ENCODE measurements around the gene RIPK3.
A peak's percentile ranks its signal among the peaks of the same experiment; 100 is the strongest.

Gene RIPK3

GRCh38 chr14:24307575-24308341 is 32.0 kb downstream of the RIPK3 start, which contains the start of gene CIDEB:
TSS of gene CIDEB (minus strand) at chr14:24307977. CDS start at chr14:24307858, 119 bp downstream.
- H3K4me3 Mint-ChIP-seq: no peak within 1 kb of the TSS
- no peak within 1 kb of the TSS for H3K27ac Mint-ChIP-seq
- peaks cover 49% of the 10 kb centered on the region for H3K4me1 Mint-ChIP-seq
- CTCF ChIA-PET: interaction anchor here (0.6 to 13.0 kb wide), 44 partner anchors 9 to 249 kb away, joined by 3 to 129 read pairs (median 5); partner anchors contain the start of genes ADCY4, DHRS1, KHNYN and MDP1
- H3K9me3 Mint-ChIP-seq: no peaks in the 10 kb centered on the region
- H3K36me3 Mint-ChIP-seq: peaks cover 60% of the 10 kb centered on the region
- H3K27me3 Mint-ChIP-seq: no peaks in the 10 kb centered on the region
- peak; percentile 75 for DNase-seq

DNA sequence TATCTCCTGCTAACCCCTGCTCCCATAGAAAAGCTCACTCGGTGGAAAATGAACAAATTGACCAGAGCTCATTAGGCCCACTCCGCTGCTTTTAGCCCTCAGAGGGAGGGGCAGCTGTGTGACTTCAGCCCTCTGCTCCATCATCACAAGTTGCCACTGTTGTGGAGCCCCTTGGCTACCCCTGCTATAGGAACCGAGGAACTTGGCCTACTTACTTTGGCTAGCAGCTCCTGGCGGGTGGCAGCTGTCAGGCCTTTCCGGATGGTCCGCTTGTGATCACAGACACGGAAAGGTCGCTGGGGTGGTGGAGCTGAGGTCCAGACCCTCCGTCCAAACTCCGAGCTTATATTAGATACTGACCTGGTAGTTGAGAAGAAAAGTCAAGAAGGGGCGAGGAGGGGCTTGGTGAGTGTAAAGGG is 32.6 kb downstream of the RIPK3 start:
- Mint-ChIP-seq H3K36me3 (peaks cover 59% of the 10 kb centered on the region), H3K27me3 (no peaks in the 10 kb centered on the region), H3K27ac (no peak overlapping the region), H3K4me1 (peaks cover 44% of the 10 kb centered on the region), H3K4me3 (no peak overlapping the region), H3K9me3 (no peaks in the 10 kb centered on the region)
- no peak for DNase-seq
- CTCF ChIA-PET: interaction anchor here (0.6 to 13.0 kb wide), 19 partner anchors 8 to 249 kb away, joined by 3 to 129 read pairs (median 6); partner anchors contain the start of genes ADCY4, CHMP4A, DHRS1 and KHNYN

GRCh38 chr14:24304019-24304387 is 35.8 kb downstream of the RIPK3 start:
- H3K9me3 Mint-ChIP-seq: no peaks in the 10 kb centered on the region
- H3K4me3 Mint-ChIP-seq: no peak overlapping the region
- no peak overlapping the region for H3K27ac Mint-ChIP-seq
- CTCF ChIA-PET: interaction anchor here (1.3 kb wide), 1 partner anchor 128 kb away, joined by 3 read pairs; no protein-coding TSS in a partner anchor
- peaks cover 49% of the 10 kb centered on the region for H3K4me1 Mint-ChIP-seq
- H3K27me3 Mint-ChIP-seq: peaks cover 5% of the 10 kb centered on the region
- DNase-seq: no peak
- peaks cover 57% of the 10 kb centered on the region for H3K36me3 Mint-ChIP-seq

- H3K27ac Mint-ChIP-seq: peak overlapping the region; percentile 93
- no peak for DNase-seq
- H3K9me3 Mint-ChIP-seq: no peaks in the 10 kb centered on the region
- peak overlapping the region; percentile 93 for H3K4me3 Mint-ChIP-seq
- peaks cover 5% of the 10 kb centered on the region for H3K27me3 Mint-ChIP-seq
- CTCF ChIA-PET: interaction anchor here (1.3 to 8.3 kb wide), 6 partner anchors 9 to 131 kb away, joined by 5 to 223 read pairs (median 58); partner anchors contain the start of genes CIDEB, LTB4R, LTB4R2 and MDP1
- H3K4me1 Mint-ChIP-seq: peaks cover 61% of the 10 kb centered on the region
- peaks cover 47% of the 10 kb centered on the region for H3K36me3 Mint-ChIP-seq
Observed at GRCh38 chr14:24300326-24300980, 39.3 kb downstream of the RIPK3 start.

DNA sequence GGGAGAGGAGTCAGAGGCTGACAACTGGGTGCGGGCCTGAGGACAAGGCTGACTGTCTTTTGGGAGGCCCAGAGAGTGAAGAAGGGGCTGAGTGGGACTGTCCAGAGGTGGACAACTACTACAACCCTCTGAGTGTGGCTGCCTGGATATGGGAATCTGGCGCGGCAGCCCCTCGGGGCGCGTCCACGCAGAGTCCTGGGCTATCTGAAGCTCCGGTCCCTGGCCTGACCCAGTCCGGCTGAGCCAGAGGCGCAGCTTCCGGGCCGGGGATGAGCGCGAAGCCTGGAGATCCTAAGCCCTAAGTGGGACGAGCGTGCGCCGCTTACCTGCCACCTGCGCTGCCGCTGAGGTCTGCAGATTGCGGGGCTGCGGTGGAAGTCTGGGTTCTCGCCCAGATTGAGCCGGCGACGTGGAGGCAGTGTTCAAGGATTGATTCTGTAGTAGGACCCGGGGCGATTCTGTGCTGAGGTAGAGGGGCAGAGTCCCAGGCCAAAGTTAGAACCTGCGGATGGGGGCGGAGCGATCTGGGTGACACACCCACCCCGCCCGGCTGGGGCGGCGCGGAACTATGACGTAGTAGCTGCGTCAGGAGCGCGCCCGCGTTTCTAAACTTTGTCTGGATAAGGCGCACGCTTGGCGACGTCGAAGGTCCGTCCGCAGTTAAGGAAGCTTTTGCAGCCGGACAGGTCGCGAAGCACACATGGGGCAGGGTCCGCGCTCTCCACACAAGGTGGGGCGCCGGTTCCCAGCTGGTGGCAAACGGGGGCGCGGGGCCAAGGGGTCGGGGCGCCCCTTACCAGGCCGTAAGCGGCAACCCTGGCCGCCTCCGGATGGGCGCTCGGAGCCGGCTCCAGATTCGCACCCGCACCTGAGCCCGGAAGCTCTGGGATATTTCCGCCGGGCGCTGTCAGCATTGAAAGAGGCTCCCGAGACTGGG is 40.3 kb downstream of the RIPK3 start, which contains the start of the genes DHRS1 and NOP9:
DHRS1 (minus strand) TSS at position 526 of the 937 bp plus-strand sequence. CDS start 674 bp downstream, outside the sequence.
NOP9 (plus strand) TSS at position 596 of the 937 bp plus-strand sequence; CDS start at position 701, 105 bp downstream.
- Mint-ChIP-seq H3K36me3 (peaks cover 37% of the 10 kb centered on the region), H3K4me1 (peaks cover 58% of the 10 kb centered on the region), H3K27me3 (peaks cover 5% of the 10 kb centered on the region), H3K27ac (peak within 1 kb of the TSS; percentile 93), H3K9me3 (no peaks in the 10 kb centered on the region), H3K4me3 (peak within 1 kb of the TSS; percentile 93)
- DNase-seq: peak; percentile 94
- CTCF ChIA-PET: interaction anchor here (1.3 to 8.3 kb wide), 8 partner anchors 10 to 132 kb away, joined by 4 to 223 read pairs (median 11); partner anchors contain the start of genes CIDEB, LTB4R, LTB4R2 and MDP1

GRCh38 chr14:24298892-24299254 is 40.9 kb downstream of the RIPK3 start:
- CTCF ChIA-PET: interaction anchor here (1.7 to 8.3 kb wide), 7 partner anchors 11 to 132 kb away, joined by 4 to 223 read pairs (median 19); partner anchors contain the start of genes CIDEB, LTB4R, LTB4R2 and MDP1
- no peak for DNase-seq
- Mint-ChIP-seq H3K9me3 (no peaks in the 10 kb centered on the region), H3K36me3 (peaks cover 33% of the 10 kb centered on the region), H3K4me1 (peaks cover 58% of the 10 kb centered on the region), H3K27ac (peak overlapping the region; percentile 93), H3K4me3 (peak overlapping the region; percentile 93), H3K27me3 (peaks cover 5% of the 10 kb centered on the region)

- CTCF ChIA-PET: interaction anchor here (0.7 to 8.3 kb wide), 22 partner anchors 9 to 240 kb away, joined by 3 to 223 read pairs (median 6); partner anchors contain the start of genes CHMP4A, CIDEB, GMPR2 and IRF9
- H3K27ac Mint-ChIP-seq: peak overlapping the region; percentile 82
- H3K4me3 Mint-ChIP-seq: peak overlapping the region; percentile 7
- DNase-seq: no peak
- H3K4me1 Mint-ChIP-seq: peaks cover 58% of the 10 kb centered on the region
- peaks cover 28% of the 10 kb centered on the region for H3K36me3 Mint-ChIP-seq
- H3K27me3 Mint-ChIP-seq: peaks cover 5% of the 10 kb centered on the region
- H3K9me3 Mint-ChIP-seq: no peaks in the 10 kb centered on the region
Observed at GRCh38 chr14:24297190-24297964, 42.4 kb downstream of the RIPK3 start.

DNA sequence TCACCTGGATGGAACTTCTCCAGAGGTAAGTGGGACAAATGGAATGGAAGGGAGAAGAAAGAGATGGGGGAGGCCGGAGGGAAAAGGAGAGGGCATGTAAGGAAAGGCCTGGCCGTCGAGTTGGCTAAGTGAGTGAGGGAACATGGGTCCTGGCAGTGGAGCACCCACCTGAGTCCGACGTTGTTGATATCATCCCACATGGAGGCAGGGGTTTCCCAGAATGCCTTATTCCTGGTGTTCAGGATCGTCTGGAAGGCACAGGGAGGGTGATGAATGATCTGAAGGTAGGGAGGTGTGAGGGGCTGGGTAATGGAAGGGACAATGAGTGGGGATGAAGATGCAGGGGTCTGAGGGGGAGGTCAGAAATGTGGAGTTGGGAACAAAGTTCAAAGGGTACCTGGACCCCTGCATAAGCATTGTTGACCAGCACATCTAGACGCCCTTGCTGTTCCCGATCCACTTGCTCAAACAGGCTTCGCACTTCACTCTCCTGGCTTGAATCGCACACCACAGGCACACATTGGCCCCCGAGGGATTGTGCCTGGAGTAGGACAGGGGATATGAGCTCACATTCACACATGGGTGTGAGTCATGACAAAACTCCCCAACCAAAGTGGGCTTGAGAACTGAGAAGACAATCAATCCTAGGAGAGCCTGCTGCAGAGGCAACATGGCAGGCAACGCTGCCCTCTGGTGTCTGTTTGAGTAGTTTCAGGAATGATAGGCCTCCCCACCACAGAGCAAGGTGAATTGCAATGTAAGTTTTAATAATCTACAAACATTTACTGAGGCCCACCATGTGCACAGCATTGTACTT is 43.2 kb downstream of the RIPK3 start:
- Mint-ChIP-seq H3K9me3 (no peaks in the 10 kb centered on the region), H3K27me3 (peaks cover 5% of the 10 kb centered on the region), H3K4me1 (peaks cover 51% of the 10 kb centered on the region), H3K4me3 (peak overlapping the region; percentile 4), H3K36me3 (peaks cover 31% of the 10 kb centered on the region), H3K27ac (peak overlapping the region; percentile 82)
- CTCF ChIA-PET: interaction anchor here (0.7 to 8.3 kb wide), 19 partner anchors 8 to 135 kb away, joined by 3 to 223 read pairs (median 8); partner anchors contain the start of genes CHMP4A, CIDEB, IRF9 and LTB4R
- DNase-seq: peak; percentile 81

DNA sequence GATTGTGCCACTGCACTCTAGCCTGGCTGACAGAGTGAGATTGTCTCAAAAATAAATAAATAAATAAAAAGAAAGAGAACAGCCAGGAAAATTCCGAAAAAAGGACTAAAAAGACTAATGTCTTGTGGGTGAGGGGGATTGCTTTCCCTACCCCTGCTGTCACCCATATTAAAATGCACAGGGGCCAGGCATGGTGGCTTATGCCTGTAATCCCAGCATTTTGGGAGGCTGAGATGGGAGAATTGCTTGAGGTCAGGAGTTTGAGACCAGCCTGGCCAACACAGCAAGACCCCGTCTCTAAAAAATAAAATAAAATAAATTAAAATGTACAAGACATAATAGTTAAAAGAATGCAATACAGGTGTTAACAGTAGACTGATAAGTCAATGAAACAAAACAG is 46.3 kb downstream of the RIPK3 start:
- DNase-seq: no peak
- Mint-ChIP-seq H3K9me3 (no peaks in the 10 kb centered on the region), H3K27ac (no peak overlapping the region), H3K4me1 (peaks cover 37% of the 10 kb centered on the region), H3K36me3 (peaks cover 46% of the 10 kb centered on the region), H3K4me3 (no peak overlapping the region), H3K27me3 (no peaks in the 10 kb centered on the region)
- CTCF ChIA-PET: interaction anchor here (0.7 to 5.1 kb wide), 5 partner anchors 14 to 51 kb away, joined by 3 to 34 read pairs (median 8); partner anchors contain the start of genes CIDEB and TINF2

DNA sequence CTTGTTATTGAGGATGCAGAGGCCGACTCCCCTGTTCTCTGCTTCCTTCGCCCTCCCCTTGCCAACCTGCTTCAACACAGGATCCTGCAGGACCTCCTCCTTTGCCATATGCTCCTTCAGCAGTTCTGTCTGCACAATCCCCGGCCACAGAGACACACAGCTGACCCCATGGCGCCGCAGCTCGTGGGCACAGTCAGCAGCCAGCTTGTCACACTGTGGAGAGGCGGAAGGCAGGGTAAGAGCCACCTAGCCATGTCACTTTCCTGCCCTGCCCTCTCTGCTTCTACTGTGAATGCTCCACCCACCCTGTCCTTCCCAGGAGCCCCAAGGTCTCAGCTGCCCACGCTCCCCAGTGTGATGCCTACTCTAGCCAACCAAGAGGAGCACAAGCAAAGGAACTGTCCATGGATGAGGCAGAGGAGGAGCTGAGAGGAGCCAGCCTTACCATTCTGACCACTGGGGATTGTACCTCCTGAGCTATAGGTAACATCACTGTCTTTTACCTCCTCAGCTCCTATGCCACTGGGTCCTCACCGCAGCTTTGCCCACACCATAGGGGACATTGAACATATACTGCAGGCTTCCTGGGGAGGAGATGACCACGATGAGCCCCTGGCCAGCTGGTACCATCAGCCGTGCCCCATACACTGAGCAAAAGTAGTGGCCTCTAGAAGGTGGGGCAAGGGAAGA is 47.5 kb downstream of the RIPK3 start:
- CTCF ChIA-PET: interaction anchor here (0.8 to 5.1 kb wide), 7 partner anchors 9 to 139 kb away, joined by 3 to 34 read pairs (median 6); partner anchors contain the start of genes CIDEB and TINF2
- no peak for DNase-seq
- Mint-ChIP-seq H3K4me1 (peaks cover 34% of the 10 kb centered on the region), H3K27me3 (no peaks in the 10 kb centered on the region), H3K36me3 (peaks cover 45% of the 10 kb centered on the region), H3K4me3 (no peak overlapping the region), H3K9me3 (no peaks in the 10 kb centered on the region), H3K27ac (no peak overlapping the region)

- no peak overlapping the region for H3K27ac Mint-ChIP-seq
- H3K9me3 Mint-ChIP-seq: no peaks in the 10 kb centered on the region
- peaks cover 40% of the 10 kb centered on the region for H3K36me3 Mint-ChIP-seq
- H3K4me3 Mint-ChIP-seq: no peak overlapping the region
- DNase-seq: no peak
- CTCF ChIA-PET: interaction anchor here (1.7 to 5.1 kb wide), 5 partner anchors 8 to 49 kb away, joined by 6 to 34 read pairs (median 10); partner anchors contain the start of genes CIDEB and TINF2
- no peaks in the 10 kb centered on the region for H3K27me3 Mint-ChIP-seq
- H3K4me1 Mint-ChIP-seq: peaks cover 27% of the 10 kb centered on the region
Observed at GRCh38 chr14:24291446-24292117, 48.2 kb downstream of the RIPK3 start.

Data from activated naive CD4-positive, alpha-beta T cell treated with anti-CD3 and anti-CD28 coated beads, Interleukin-2, amount 10 ng/mL, durations not matched to agents 7 days and 5 days (primary cell).